Measurements from ENCODE around the gene PCNX2. TPM values are rescaled to one million over a fixed set of nuclear protein-coding genes. Genes with fewer than 3 reads are reported as not detected.

PCNX2 gene
- total and polyA plus RNA-seq, 2 experiments from 2014 or later, result 5.0 to 13.7 TPM

DNA sequence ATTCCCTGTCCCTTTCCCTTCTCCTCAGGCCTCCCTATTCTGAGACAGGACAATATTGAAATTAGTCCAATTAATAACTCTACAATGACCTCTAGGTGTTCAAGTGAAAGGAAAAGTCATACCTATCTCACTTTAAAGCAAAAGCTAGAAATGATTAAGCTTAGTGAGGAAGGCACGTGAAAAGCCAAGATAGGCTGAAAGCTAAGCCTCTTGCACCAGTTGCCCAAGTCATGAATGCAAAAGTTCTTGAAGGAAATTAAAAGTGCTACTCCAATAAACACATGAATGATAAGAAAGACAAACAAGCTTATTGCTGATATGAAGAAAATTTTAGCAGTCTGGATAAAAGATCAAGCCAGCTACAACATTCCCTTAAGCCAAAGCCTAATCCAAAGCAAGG, 28.2 kb upstream of the PCNX2 start:
- H3K27ac ChIP-seq, result no peak overlapping the region
- H4K20me1 ChIP-seq (ENCODE audit: insufficient read depth), result no peaks in the 10 kb centered on the region
- no peaks in the 10 kb centered on the region for H3K9me2 ChIP-seq (ENCODE audit: insufficient read depth)
- WGBS, 2 experiments (ENCODE audit: low coverage in 1 of 2, low lambda C conversion rate in 2 of 2, missing lambda C conversion rate in 2 of 2), result 84 to 91% methylated on average over 1 of the region's 1 CpG
- H3K36me3 ChIP-seq (ENCODE audit: low read depth), result no peaks in the 10 kb centered on the region
- no peaks in the 10 kb centered on the region for H3K79me2 ChIP-seq (ENCODE audit: insufficient read depth)
- no peaks in the 10 kb centered on the region for H3F3A ChIP-seq (ENCODE audit: insufficient read depth)
- TF ChIP-seq EZH2phosphoT487 (IDR thresholded peaks at IDR 0.05; ENCODE audit: insufficient read depth, low read depth) (no peak), EZH2 (IDR thresholded peaks at IDR 0.05; ENCODE audit: insufficient read depth, poor library complexity, severe bottlenecking) (no peak)
- no peak overlapping the region for H3K9ac ChIP-seq
- no peak for DNase-seq
- no peak overlapping the region for H3K4me3 ChIP-seq
- H3K4me1 ChIP-seq (ENCODE audit: insufficient read depth), result no peaks in the 10 kb centered on the region
- in situ Hi-C loops (cut with MboI), result no loop called here
- no peaks in the 10 kb centered on the region for H3K9me3 ChIP-seq (ENCODE audit: low read depth)
- no peak overlapping the region for H2AFZ ChIP-seq
- peaks cover 23% of the 10 kb centered on the region; the same call in 1 of the 2 replicates for H3K27me3 ChIP-seq (replicated peaks; ENCODE audit: insufficient read depth)
- no peak overlapping the region for H3K4me2 ChIP-seq (ENCODE audit: unreplicated experiment)

DNA sequence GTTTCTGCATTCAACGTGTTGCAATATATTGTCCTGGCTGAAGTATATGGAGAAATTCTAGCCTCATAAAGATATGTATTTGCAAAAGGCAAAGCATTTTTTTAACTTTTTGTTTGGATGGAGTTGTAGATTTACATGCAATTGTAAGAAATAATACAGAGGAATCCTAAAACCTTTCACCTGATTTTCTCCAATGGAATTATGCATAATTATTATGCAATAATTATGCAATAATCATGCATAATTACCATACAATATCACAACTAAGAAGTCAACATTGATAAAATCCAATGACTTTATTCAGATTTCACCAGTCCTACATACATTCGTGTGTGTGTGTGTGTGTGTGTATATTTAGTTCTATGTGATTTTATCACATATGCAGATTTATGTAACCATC, 24.5 kb upstream of the PCNX2 start:
- H4K20me1 ChIP-seq (ENCODE audit: insufficient read depth), result no peaks in the 10 kb centered on the region
- WGBS, 2 experiments (ENCODE audit: low coverage in 1 of 2, low lambda C conversion rate in 2 of 2, missing lambda C conversion rate in 2 of 2), result 51 to 55% methylated on average over 2 of the region's 2 CpGs
- H3K9me3 ChIP-seq (ENCODE audit: low read depth), result no peaks in the 10 kb centered on the region
- no peaks in the 10 kb centered on the region; the same call in 1 of the 2 replicates for H3K27me3 ChIP-seq (replicated peaks; ENCODE audit: insufficient read depth)
- H2AFZ ChIP-seq, result no peak overlapping the region
- no peak overlapping the region for H3K9ac ChIP-seq
- no peaks in the 10 kb centered on the region for H3K36me3 ChIP-seq (ENCODE audit: low read depth)
- TF ChIP-seq EZH2 (IDR thresholded peaks at IDR 0.05; ENCODE audit: insufficient read depth, poor library complexity, severe bottlenecking) (no peak), EZH2phosphoT487 (IDR thresholded peaks at IDR 0.05; ENCODE audit: insufficient read depth, low read depth) (no peak)
- no peaks in the 10 kb centered on the region for H3K9me2 ChIP-seq (ENCODE audit: insufficient read depth)
- H3K4me2 ChIP-seq (ENCODE audit: unreplicated experiment), result no peak overlapping the region
- no peak overlapping the region for H3K4me3 ChIP-seq
- in situ Hi-C loops (cut with MboI), result no loop called here
- H3K79me2 ChIP-seq (ENCODE audit: insufficient read depth), result no peaks in the 10 kb centered on the region
- no peaks in the 10 kb centered on the region for H3F3A ChIP-seq (ENCODE audit: insufficient read depth)
- H3K4me1 ChIP-seq (ENCODE audit: insufficient read depth), result no peaks in the 10 kb centered on the region
- no peak overlapping the region for H3K27ac ChIP-seq
- DNase-seq, result no peak

DNA sequence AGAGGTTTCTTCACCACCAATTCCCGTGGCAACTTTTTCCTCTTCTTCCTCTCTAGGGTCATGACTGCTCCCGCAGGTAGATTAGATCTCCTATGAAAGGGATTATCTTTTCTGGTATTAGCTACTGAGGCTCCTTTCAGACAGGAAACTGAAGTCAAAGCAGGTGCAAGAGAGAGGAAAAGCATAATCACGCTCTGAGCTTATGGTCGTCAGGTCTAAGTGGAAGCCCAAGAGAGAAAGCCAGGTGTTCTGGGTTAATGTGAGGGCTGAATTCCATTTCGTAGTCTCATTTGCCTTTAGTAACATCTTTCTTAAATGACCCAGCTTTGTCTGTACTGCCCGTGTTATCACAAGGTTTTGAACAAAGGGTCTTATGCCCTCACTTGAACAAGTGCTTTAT, 23.7 kb upstream of the PCNX2 start:
- in situ Hi-C loops (cut with MboI), result no loop called here
- TF ChIP-seq EZH2 (IDR thresholded peaks at IDR 0.05; ENCODE audit: insufficient read depth, poor library complexity, severe bottlenecking), result no peak
- TF ChIP-seq EZH2phosphoT487 (IDR thresholded peaks at IDR 0.05; ENCODE audit: insufficient read depth, low read depth), result no peak
- DNase-seq, result no peak
- Histone ChIP-seq H3K4me3 (no peak overlapping the region), H3K36me3 (ENCODE audit: low read depth) (no peaks in the 10 kb centered on the region), H3K27ac (no peak overlapping the region), H3K4me2 (ENCODE audit: unreplicated experiment) (no peak overlapping the region), H4K20me1 (ENCODE audit: insufficient read depth) (no peaks in the 10 kb centered on the region), H3K79me2 (ENCODE audit: insufficient read depth) (no peaks in the 10 kb centered on the region), H3K9me3 (ENCODE audit: low read depth) (no peaks in the 10 kb centered on the region), H2AFZ (no peak overlapping the region), H3K9ac (no peak overlapping the region), H3K9me2 (ENCODE audit: insufficient read depth) (no peaks in the 10 kb centered on the region), H3F3A (ENCODE audit: insufficient read depth) (no peaks in the 10 kb centered on the region), H3K4me1 (ENCODE audit: insufficient read depth) (no peaks in the 10 kb centered on the region), H3K27me3 (replicated peaks; ENCODE audit: insufficient read depth) (no peaks in the 10 kb centered on the region; the same call in 1 of the 2 replicates)
- WGBS, 2 experiments (ENCODE audit: low coverage in 1 of 2, low lambda C conversion rate in 2 of 2, missing lambda C conversion rate in 2 of 2), result 51 to 58% methylated on average over 6 of the region's 6 CpGs

DNA sequence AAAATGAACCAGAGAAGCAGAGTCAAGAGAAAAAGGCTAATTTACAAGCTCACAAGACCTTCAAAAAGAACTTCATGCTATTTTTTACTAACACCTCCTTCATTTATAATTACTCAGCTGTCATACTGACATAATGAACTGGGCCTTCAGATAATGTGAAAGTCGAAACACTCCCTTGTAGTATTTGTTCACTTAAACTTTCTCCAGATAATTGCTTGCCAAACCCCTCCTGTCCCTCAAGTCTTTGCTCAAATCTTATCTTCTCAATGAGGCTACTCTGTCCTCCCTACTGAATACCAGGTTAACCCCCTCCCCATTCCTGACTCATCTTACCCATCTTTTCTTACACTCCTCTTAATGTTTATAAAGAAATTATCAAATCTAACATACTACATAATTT, 20.9 kb upstream of the PCNX2 start:
- H3F3A ChIP-seq (ENCODE audit: insufficient read depth), result no peaks in the 10 kb centered on the region
- TF ChIP-seq EZH2 (IDR thresholded peaks at IDR 0.05; ENCODE audit: insufficient read depth, poor library complexity, severe bottlenecking) (no peak), EZH2phosphoT487 (IDR thresholded peaks at IDR 0.05; ENCODE audit: insufficient read depth, low read depth) (no peak)
- H3K79me2 ChIP-seq (ENCODE audit: insufficient read depth), result no peaks in the 10 kb centered on the region
- in situ Hi-C loops (cut with MboI), result no loop called here
- H3K4me2 ChIP-seq (ENCODE audit: unreplicated experiment), result no peak overlapping the region
- no peaks in the 10 kb centered on the region for H3K27me3 ChIP-seq (replicated peaks; ENCODE audit: insufficient read depth)
- no peaks in the 10 kb centered on the region for H3K4me1 ChIP-seq (ENCODE audit: insufficient read depth)
- no peaks in the 10 kb centered on the region for H3K9me2 ChIP-seq (ENCODE audit: insufficient read depth)
- DNase-seq, result no peak
- H3K9ac ChIP-seq, result no peak overlapping the region
- no peaks in the 10 kb centered on the region for H4K20me1 ChIP-seq (ENCODE audit: insufficient read depth)
- H2AFZ ChIP-seq, result no peak overlapping the region
- H3K36me3 ChIP-seq (ENCODE audit: low read depth), result no peaks in the 10 kb centered on the region
- WGBS, 2 experiments (ENCODE audit: low coverage in 1 of 2, low lambda C conversion rate in 2 of 2, missing lambda C conversion rate in 2 of 2), result 38 to 43% methylated on average over 1 of the region's 1 CpG
- no peaks in the 10 kb centered on the region for H3K9me3 ChIP-seq (ENCODE audit: low read depth)
- H3K27ac ChIP-seq, result no peak overlapping the region
- H3K4me3 ChIP-seq, result no peak overlapping the region

Data from GM23248 (cell line).